Hepatocyte (in vitro differentiated cells): ENCODE data around the gene CNTN4. TPM values are rescaled to one million over a fixed set of nuclear protein-coding genes. Genes with fewer than 3 reads are reported as not detected.

Experiments
- DNase-seq: peaks from one replicate; pipeline ENCODE4 v3.0.0-alpha.2; 2016; ENCODE audit warnings: low spot score
- H2AFZ ChIP-seq: fragments of 200-600 bp; sonication (generic); 2 replicates; pipeline ENCODE4 v1.6.0; 2016; ENCODE audit warnings: antibody characterized with exemption, mild to moderate bottlenecking
- H3K27ac ChIP-seq: fragments of 200-600 bp; sonication (generic); 2 replicates; pipeline ENCODE4 v1.5.1; 2016; ENCODE audit warnings: mild to moderate bottlenecking
- H3K27me3 ChIP-seq: fragments of 200-600 bp; sonication (generic); 2 replicates; pipeline ENCODE4 v1.6.1; 2016
- H3K36me3 ChIP-seq: fragments of 200-600 bp; sonication (generic); replicated peaks from 2 replicates; pipeline ENCODE4 v1.5.1; 2016; ENCODE audit warnings: low read depth; ENCODE audit not compliant: insufficient read depth
- H3K4me1 ChIP-seq: fragments of 200-600 bp; sonication (generic); 2 replicates; pipeline ENCODE4 v1.5.1; 2016; ENCODE audit warnings: mild to moderate bottlenecking, moderate library complexity; ENCODE audit not compliant: insufficient read depth
- H3K4me2 ChIP-seq: fragments of 200-600 bp; sonication (generic); 2 replicates; pipeline ENCODE4 v1.6.0; 2016
- H3K4me3 ChIP-seq: fragments of 200-600 bp; sonication (generic); 2 replicates; pipeline ENCODE4 v1.5.1; 2016; ENCODE audit warnings: mild to moderate bottlenecking
- H3K79me2 ChIP-seq: fragments of 200-600 bp; sonication (generic); 2 replicates; pipeline ENCODE4 v1.6.0; 2017; ENCODE audit warnings: mild to moderate bottlenecking
- H3K9me2 ChIP-seq: fragments of 200-600 bp; sonication (generic); replicated peaks from 2 replicates; pipeline ENCODE4 v1.6.0; 2017; ENCODE audit warnings: mild to moderate bottlenecking; ENCODE audit not compliant: insufficient read depth
- H3K9me3 ChIP-seq: fragments of 200-600 bp; sonication (generic); 2 replicates; pipeline ENCODE4 v1.5.1; 2016; ENCODE audit warnings: low read depth, mild to moderate bottlenecking
- H4K20me1 ChIP-seq: fragments of 200-600 bp; sonication (generic); 2 replicates; pipeline ENCODE4 v1.6.0; 2016; ENCODE audit warnings: mild to moderate bottlenecking; ENCODE audit not compliant: insufficient read depth, poor library complexity, severe bottlenecking
- EZH2 ChIP-seq: fragments of 200-600 bp; sonication (generic); IDR thresholded peaks from 2 replicates; pipeline ENCODE4 v1.6.1; 2016; ENCODE audit warnings: antibody characterized with exemption, mild to moderate bottlenecking, borderline replicate concordance
- EZH2phosphoT487 ChIP-seq: fragments of 200-600 bp; sonication (generic); IDR thresholded peaks from one replicate; pipeline ENCODE4 v1.6.1; 2018; ENCODE audit warnings: antibody characterized with exemption, mild to moderate bottlenecking, low read depth, moderate library complexity; ENCODE audit not compliant: unreplicated experiment, severe bottlenecking
- WGBS: methylation state at CpG from one replicate; pipeline ENCODE4 v1.1.6; 2016; ENCODE audit warnings: low lambda C conversion rate; ENCODE audit errors: missing lambda C conversion rate; 5-methylcytosine and 5-hydroxymethylcytosine counted together
- polyA plus RNA-seq: library from polyadenylated mRNA; unstranded; fragments of >200 nt; fragmentation: Nextera tagmentation; extraction: Ambion mirVana; gene quantifications from 2 replicates; pipeline ENCODE4 v1.2.1, GENCODE V29; 2016
- small RNA-seq: library from RNA; depleted of rRNA; stranded (forward); fragments of <200 nt; gene quantifications from one replicate; pipeline ENCODE3, GENCODE V24; 2014
- total RNA-seq: library from RNA; depleted of rRNA; stranded (reverse); fragments of >200 nt; gene quantifications from 2 replicates; pipeline ENCODE4 v1.2.3, GENCODE V29; 2014
- TF ChIP-seq, protein P1 (sequence below): fragments of 200-600 bp; sonication (generic); IDR thresholded peaks from 2 replicates; pipeline ENCODE4 v1.5.1; 2016; ENCODE audit warnings: antibody characterized with exemption, mild to moderate bottlenecking; ENCODE audit not compliant: poor library complexity

CNTN4 gene
- total and polyA plus RNA-seq, 2 experiments from 2014 or later, result 17.6 to 30.3 TPM

DNA sequence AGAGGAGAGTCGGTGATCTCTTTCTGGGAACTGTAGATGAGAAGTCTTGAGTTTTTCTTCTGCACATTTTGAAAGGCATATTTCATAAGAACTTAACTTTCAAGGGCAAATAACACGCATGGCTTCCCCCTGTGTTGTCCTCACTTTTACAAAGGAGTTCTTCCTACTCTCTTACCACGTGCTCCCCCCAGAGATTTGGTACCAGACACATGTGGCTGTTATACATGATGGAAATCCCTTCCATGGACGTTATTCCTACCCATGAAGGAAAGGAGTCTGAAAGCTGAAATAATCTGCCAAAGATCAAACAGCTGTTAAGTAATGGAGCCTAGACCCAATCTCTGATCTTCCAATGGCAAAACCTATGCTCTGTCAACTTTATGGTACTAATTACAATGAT, 1007.1 kb downstream of the CNTN4 start:
- no peaks in the 10 kb centered on the region for H3K27me3 ChIP-seq
- 82% methylated on average over 4 of the region's 4 CpGs for WGBS

DNA sequence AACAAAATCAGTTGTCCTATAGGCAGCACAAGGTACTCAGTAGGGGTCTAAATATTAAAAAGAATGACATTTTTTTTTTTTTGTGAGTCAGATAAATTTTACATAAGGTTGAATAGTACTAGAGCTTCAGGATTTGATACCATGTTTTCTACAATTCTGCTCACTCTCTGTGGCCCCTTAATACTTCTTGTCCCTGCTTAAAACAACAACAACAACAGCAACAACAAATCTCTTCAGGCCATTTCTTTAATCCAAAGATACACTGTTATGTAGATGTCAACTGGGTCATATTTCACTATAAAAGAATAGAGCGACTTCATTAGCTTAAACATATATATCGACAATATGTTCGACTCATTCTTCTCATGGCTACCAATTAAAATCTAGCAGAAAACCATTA, 1008.5 kb downstream of the CNTN4 start:
- 95% methylated on average over 3 of the region's 3 CpGs for WGBS
- H3K4me1 ChIP-seq, result no peaks in the 10 kb centered on the region
- no peaks in the 10 kb centered on the region for H3K36me3 ChIP-seq
- H3K4me2 ChIP-seq, result no peak overlapping the region
- H3K9me2 ChIP-seq, result no peaks in the 10 kb centered on the region
- H3K9me3 ChIP-seq, result no peaks in the 10 kb centered on the region
- TF ChIP-seq EZH2 (no peak), EZH2phosphoT487 (no peak)
- TF ChIP-seq, protein P1, sequence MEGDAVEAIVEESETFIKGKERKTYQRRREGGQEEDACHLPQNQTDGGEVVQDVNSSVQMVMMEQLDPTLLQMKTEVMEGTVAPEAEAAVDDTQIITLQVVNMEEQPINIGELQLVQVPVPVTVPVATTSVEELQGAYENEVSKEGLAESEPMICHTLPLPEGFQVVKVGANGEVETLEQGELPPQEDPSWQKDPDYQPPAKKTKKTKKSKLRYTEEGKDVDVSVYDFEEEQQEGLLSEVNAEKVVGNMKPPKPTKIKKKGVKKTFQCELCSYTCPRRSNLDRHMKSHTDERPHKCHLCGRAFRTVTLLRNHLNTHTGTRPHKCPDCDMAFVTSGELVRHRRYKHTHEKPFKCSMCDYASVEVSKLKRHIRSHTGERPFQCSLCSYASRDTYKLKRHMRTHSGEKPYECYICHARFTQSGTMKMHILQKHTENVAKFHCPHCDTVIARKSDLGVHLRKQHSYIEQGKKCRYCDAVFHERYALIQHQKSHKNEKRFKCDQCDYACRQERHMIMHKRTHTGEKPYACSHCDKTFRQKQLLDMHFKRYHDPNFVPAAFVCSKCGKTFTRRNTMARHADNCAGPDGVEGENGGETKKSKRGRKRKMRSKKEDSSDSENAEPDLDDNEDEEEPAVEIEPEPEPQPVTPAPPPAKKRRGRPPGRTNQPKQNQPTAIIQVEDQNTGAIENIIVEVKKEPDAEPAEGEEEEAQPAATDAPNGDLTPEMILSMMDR, result no peak
- no peak overlapping the region for H3K27ac ChIP-seq
- DNase-seq, result no peak
- no peak overlapping the region for H3K4me3 ChIP-seq
- no peaks in the 10 kb centered on the region for H3K79me2 ChIP-seq
- H2AFZ ChIP-seq, result no peak overlapping the region
- no peaks in the 10 kb centered on the region for H3K27me3 ChIP-seq
- H4K20me1 ChIP-seq, result no peaks in the 10 kb centered on the region

More for the DNA sequence above, 1007.1 kb downstream of the CNTN4 start:
- TF ChIP-seq EZH2, result no peak
- TF ChIP-seq, protein P1, result no peak
- H3K27ac ChIP-seq, result no peak overlapping the region
- no peaks in the 10 kb centered on the region for H4K20me1 ChIP-seq
- H3K4me1 ChIP-seq, result no peaks in the 10 kb centered on the region
- H3K4me3 ChIP-seq, result no peak overlapping the region
- no peaks in the 10 kb centered on the region for H3K36me3 ChIP-seq
- no peak overlapping the region for H2AFZ ChIP-seq
- DNase-seq, result no peak
- H3K9me3 ChIP-seq, result no peaks in the 10 kb centered on the region
- no peaks in the 10 kb centered on the region for H3K79me2 ChIP-seq
- H3K4me2 ChIP-seq, result no peak overlapping the region
- H3K9me2 ChIP-seq, result no peaks in the 10 kb centered on the region

Small RNAs within 50 kb of the gene (small RNA-seq; reads per million reads assigned to genes)
- gene RF00416 (not detected), gene RN7SKP144 (not detected)
